HCT116 (cell line): ENCODE results near the gene UQCRHL. TPM values are rescaled to one million over a fixed set of nuclear protein-coding genes. Genes with fewer than 3 reads are reported as not detected.

ENCODE experiments used
- ATAC-seq: fragments of 200-7000 bp; cut with Tn5 transposase; 2 replicates; pipeline ENCODE4 v1.9.1; 2020; ENCODE audit warnings: mild to moderate bottlenecking, moderate library complexity
- BruUV-seq: library from RNA; stranded (reverse); fragments of 400-500 nt; replicated peaks from 2 replicates; lab custom pipeline; 2021; lab: Mats Ljungman, UMichigan
- CTCF ChIA-PET: fragments of 300-600 bp; sonication (Branson Sonifier 250); formaldehyde crosslinking; loops from one replicate; lab custom pipeline; 2021; ENCODE audit warnings: antibody characterized with exemption; lab: Charles Lee
- POLR2A ChIA-PET: fragments of 300-600, 350-600 bp; sonication (Branson Sonifier 250); formaldehyde crosslinking; loops from one replicate; lab custom pipeline; 2021; ENCODE audit warnings: antibody characterized with exemption; lab: Charles Lee
- RAD21 ChIA-PET, 2 experiments: fragments of 300-600 bp; sonication (Branson Sonifier 250); formaldehyde crosslinking; loops; one replicate each; lab custom pipeline; 2023; ENCODE audit warnings: low total read pairs in 2 of 2; ENCODE audit not compliant: uncharacterized antibody in 2 of 2, unreplicated experiment in 2 of 2, low non-redundant PET in 1 of 2; lab: Charles Lee
- DNase-seq: peaks from one replicate; pipeline ENCODE4 v3.0.0-alpha.2; 2010; ENCODE audit warnings: low read depth, low spot score
- H2AFZ ChIP-seq: fragments of 200-600 bp; shearing (Covaris generic), sonication (generic); 2 replicates; pipeline ENCODE4 v1.6.1; 2017; ENCODE audit warnings: low read depth, mixed run types, mixed read lengths, antibody characterized with exemption, low read length; ENCODE audit not compliant: poor library complexity, severe bottlenecking
- H3K27ac ChIP-seq: 2 replicates; pipeline ENCODE4 v1.5.1; 2012; ENCODE audit warnings: low read depth, low read length
- H3K27me3 ChIP-seq: fragments of 200-600 bp; sonication (generic); 2 replicates; pipeline ENCODE4 v1.6.1; 2016; ENCODE audit warnings: mixed run types, low read length, mixed read lengths; ENCODE audit not compliant: insufficient read depth
- H3K36me3 ChIP-seq, 2 experiments: fragments of 200-500 bp in 1 of 2; fragments of 200-600 bp in 1 of 2; sonication (Bioruptor generic) in 1 of 2; sonication (generic) in 1 of 2; 2 replicates each; pipeline versions ENCODE4 v1.5.1 to v1.6.1; 2014 to 2016; ENCODE audit warnings: low read length in 2 of 2, inconsistent platforms in 1 of 2, mixed read lengths in 1 of 2, mixed run types in 1 of 2; ENCODE audit not compliant: insufficient read depth in 2 of 2, control insufficient read depth in 1 of 2
- H3K4me1 ChIP-seq, 2 experiments: fragments of 200-600 bp in 1 of 2; sonication (generic) in 1 of 2; 2 replicates each; pipeline versions ENCODE4 v1.5.1 to v1.6.1; 2012 to 2017; ENCODE audit warnings: low read length in 2 of 2, inconsistent platforms in 1 of 2, mild to moderate bottlenecking in 1 of 2, mixed read lengths in 1 of 2, mixed run types in 1 of 2, moderate library complexity in 1 of 2; ENCODE audit not compliant: insufficient read depth in 2 of 2, control insufficient read depth in 1 of 2
- H3K4me2 ChIP-seq: fragments of 200-600 bp; sonication (generic); 2 replicates; pipeline ENCODE4 v1.6.1; 2017; ENCODE audit warnings: mixed run types, low read length, mixed read lengths
- H3K4me3 ChIP-seq, 2 experiments: fragments of 200-600 bp in 1 of 2; sonication (generic) in 1 of 2; replicated peaks in 1 of 2; 2 replicates each; pipeline ENCODE4 v1.5.1; 2011 to 2016; ENCODE audit warnings: low read length in 2 of 2, control low read depth in 1 of 2, low read depth in 1 of 2, mild to moderate bottlenecking in 1 of 2, mixed read lengths in 1 of 2, mixed run types in 1 of 2
- H3K79me2 ChIP-seq: fragments of 200-600 bp; sonication (generic); 2 replicates; pipeline ENCODE4 v1.6.1; 2017; ENCODE audit warnings: mild to moderate bottlenecking, mixed run types, low read length, moderate library complexity, mixed read lengths; ENCODE audit not compliant: insufficient read depth
- H3K9ac ChIP-seq: fragments of 200-600 bp; sonication (generic); 2 replicates; pipeline ENCODE4 v1.6.1; 2016; ENCODE audit warnings: low read length, mixed read lengths
- H3K9me2 ChIP-seq: fragments of 200-600 bp; sonication (generic), shearing (Covaris generic); 2 replicates; pipeline ENCODE4 v1.6.1; 2017; ENCODE audit warnings: mixed run types, mild to moderate bottlenecking, moderate library complexity; ENCODE audit not compliant: insufficient read depth
- H3K9me3 ChIP-seq, 2 experiments: fragments of 200-500 bp in 1 of 2; fragments of 200-600 bp in 1 of 2; sonication (Bioruptor generic) in 1 of 2; sonication (generic) in 1 of 2; 2 replicates each; pipeline ENCODE4 v1.6.1; 2014 to 2017; ENCODE audit warnings: low read length in 2 of 2, mixed read lengths in 2 of 2, inconsistent platforms in 1 of 2, low read depth in 1 of 2, mild to moderate bottlenecking in 1 of 2, mixed run types in 1 of 2, moderate library complexity in 1 of 2; ENCODE audit not compliant: control insufficient read depth in 1 of 2, insufficient read depth in 1 of 2
- H4K20me1 ChIP-seq: fragments of 200-600 bp; sonication (generic), shearing (Covaris generic); 2 replicates; pipeline ENCODE4 v1.6.1; 2017; ENCODE audit warnings: mixed run types, mild to moderate bottlenecking, moderate library complexity; ENCODE audit not compliant: insufficient read depth
- CBX3 ChIP-seq: IDR thresholded peaks from 2 replicates; pipeline ENCODE4 v1.6.1; 2012; ENCODE audit warnings: low read depth
- CTCF ChIP-seq, 3 experiments: fragments of 200-600 bp in 1 of 3; sonication (generic) in 1 of 3; IDR thresholded peaks in 2 of 3; conservative IDR thresholded peaks in 1 of 3; 2 replicates each; pipeline ENCODE4 v1.5.1; 2012 to 2017; ENCODE audit warnings: low read depth in 2 of 3, low read length in 2 of 3, antibody characterized with exemption in 1 of 3, borderline replicate concordance in 1 of 3, control low read depth in 1 of 3, mild to moderate bottlenecking in 1 of 3, mixed read lengths in 1 of 3, mixed run types in 1 of 3, moderate library complexity in 1 of 3; ENCODE audit not compliant: insufficient read depth in 1 of 3
- EGR1 ChIP-seq: IDR thresholded peaks from 2 replicates; pipeline ENCODE4 v1.6.1; 2012; ENCODE audit warnings: low read depth
- ELF1 ChIP-seq: IDR thresholded peaks from 2 replicates; pipeline ENCODE4 v1.6.1; 2012; ENCODE audit warnings: low read depth, borderline replicate concordance
- EZH2 ChIP-seq: fragments of 200-600 bp; sonication (generic); IDR thresholded peaks from 2 replicates; pipeline ENCODE4 v1.6.1; 2017; ENCODE audit warnings: antibody characterized with exemption, mixed run types
- EZH2phosphoT487 ChIP-seq: fragments of 200-600 bp; IDR thresholded peaks from 2 replicates; pipeline ENCODE4 v1.6.1; 2018; ENCODE audit warnings: antibody characterized with exemption, borderline replicate concordance
- FOSL1 ChIP-seq: IDR thresholded peaks from 2 replicates; pipeline ENCODE4 v1.6.1; 2012; ENCODE audit warnings: low read depth
- JUND ChIP-seq: IDR thresholded peaks from 2 replicates; pipeline ENCODE4 v1.6.1; 2012
- POLR2A ChIP-seq: IDR thresholded peaks from 2 replicates; pipeline ENCODE4 v1.7.0; 2011; ENCODE audit warnings: borderline replicate concordance; ENCODE audit not compliant: insufficient read depth, insufficient read length; ENCODE audit errors: extremely low read depth
- POLR2AphosphoS5 ChIP-seq: IDR thresholded peaks from 2 replicates; pipeline ENCODE4 v1.6.1; 2011; ENCODE audit warnings: mild to moderate bottlenecking, low read depth, low read length, moderate library complexity
- SRF ChIP-seq: IDR thresholded peaks from 2 replicates; pipeline ENCODE4 v1.6.1; 2012; ENCODE audit warnings: low read depth
- TCF7L2 ChIP-seq: IDR thresholded peaks from 2 replicates; pipeline ENCODE4 v1.7.0; 2011; ENCODE audit warnings: borderline replicate concordance, inconsistent platforms; ENCODE audit not compliant: insufficient read depth, insufficient read length; ENCODE audit errors: extremely low read depth
- YY1 ChIP-seq: IDR thresholded peaks from 2 replicates; pipeline ENCODE4 v1.6.1; 2011; ENCODE audit warnings: low read length, low read depth, moderate library complexity, mild to moderate bottlenecking; ENCODE audit not compliant: insufficient replicate concordance; ENCODE audit errors: extremely low read depth
- ZBTB33 ChIP-seq: IDR thresholded peaks from 2 replicates; pipeline ENCODE4 v1.6.1; 2011; ENCODE audit warnings: mild to moderate bottlenecking, low read length, moderate library complexity; ENCODE audit not compliant: insufficient replicate concordance; ENCODE audit errors: extremely low read depth
- ZFX ChIP-seq: fragments of 450-650 bp; IDR thresholded peaks from 2 replicates; pipeline ENCODE4 v1.6.1; 2017
- ZNF274 ChIP-seq: fragments of 200-500 bp; sonication (Bioruptor generic); IDR thresholded peaks from 2 replicates; pipeline ENCODE4 v1.6.1; 2014; ENCODE audit warnings: mild to moderate bottlenecking, low read depth, low read length, inconsistent platforms
- intact Hi-C: fragments of 100-400 bp; cut with micrococcal nuclease; formaldehyde crosslinking; loops from 2 replicates; pipeline ENCODE4 v1.10.0; 2022
- total RNA-seq: library from RNA; stranded (reverse); gene quantifications from one replicate; pipeline ENCODE4 v1.2.1, GENCODE V29; 2021; ENCODE audit not compliant: unreplicated experiment
- TF ChIP-seq, protein P1 (sequence below): IDR thresholded peaks from 2 replicates; pipeline ENCODE4 v1.6.1; 2012

Gene UQCRHL
- total RNA-seq, 1 experiment from 2014 or later: 2.5 TPM

DNA sequence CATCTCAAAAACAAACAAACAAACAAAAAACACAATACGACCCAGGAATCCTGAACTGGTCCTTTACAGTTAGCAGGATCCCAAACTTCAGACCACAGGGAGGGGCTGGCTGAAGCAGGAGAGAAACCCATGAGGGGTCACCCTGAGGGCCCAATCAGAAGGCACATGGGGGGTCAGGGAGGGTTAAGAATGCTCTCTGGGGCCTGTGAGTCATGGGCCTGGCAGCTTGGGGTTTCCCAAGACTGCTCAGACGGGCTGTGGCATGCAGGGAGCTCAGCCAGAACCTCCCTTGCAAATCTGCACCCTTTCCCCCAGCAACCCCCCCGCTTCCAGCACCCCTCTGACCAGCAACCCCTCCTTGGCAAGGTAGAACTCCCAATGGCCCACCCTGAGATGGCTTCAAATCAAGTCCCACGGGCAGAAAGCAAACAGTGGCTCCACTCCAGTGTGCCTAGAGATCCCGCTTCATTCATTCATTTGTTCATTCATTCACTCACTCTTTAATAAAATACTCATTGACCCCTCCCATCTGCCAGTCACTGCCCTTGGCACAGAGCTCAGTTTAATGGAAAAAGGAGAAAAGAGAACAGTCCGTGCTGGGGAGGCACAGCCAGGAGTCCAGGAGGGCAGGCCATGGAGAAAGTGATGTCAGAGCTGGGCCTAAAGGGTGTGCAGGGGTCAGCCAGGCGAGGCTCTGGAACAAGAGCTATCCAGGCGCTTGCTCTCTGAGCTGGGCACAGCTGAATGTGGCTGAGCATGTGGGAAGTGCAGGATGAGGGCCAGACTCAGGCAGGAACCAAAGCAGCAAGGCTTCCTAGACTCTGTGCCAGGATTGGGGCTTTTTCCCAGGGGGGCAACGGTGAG is 8.2 kb downstream of the UQCRHL start:
- POLR2A ChIA-PET: interaction anchor here (0.7 to 1.6 kb wide), 7 partner anchors 12 to 198 kb away, joined by 3 to 6 read pairs (median 4); no protein-coding TSS in a partner anchor
- no peak overlapping the region for H2AFZ ChIP-seq
- intact Hi-C loops: loop anchor here (2.0 kb wide), 1 partner anchor 36 kb away; no protein-coding TSS in a partner anchor
- CTCF ChIA-PET: interaction anchor here (5.8 kb wide), 1 partner anchor 16 kb away, joined by 35 read pairs; no protein-coding TSS in a partner anchor
- DNase-seq: peak; percentile 83
- no peaks in the 10 kb centered on the region for H3K9me2 ChIP-seq
- peak overlapping the region; percentile 78 for H3K4me2 ChIP-seq
- TF ChIP-seq FOSL1 (no peak), EZH2phosphoT487 (no peak), ELF1 (no peak), ZBTB33 (no peak), CTCF (IDR thresholded peaks at IDR 0.05 in 2 of 3, conservative IDR thresholded peaks at IDR 0.05 in 1 of 3; ENCODE audit: borderline replicate concordance in 1 of 3, insufficient read depth in 1 of 3, low read depth in 2 of 3, low read length in 2 of 3) (no peak), ZNF274 (no peak), CBX3 (no peak), EZH2 (no peak), YY1 (peak; percentile 30), ZFX (no peak), TCF7L2 (no peak), SRF (no peak), POLR2A (no peak), EGR1 (no peak), JUND (no peak), POLR2AphosphoS5 (peak; percentile 54)
- TF ChIP-seq, protein P1, sequence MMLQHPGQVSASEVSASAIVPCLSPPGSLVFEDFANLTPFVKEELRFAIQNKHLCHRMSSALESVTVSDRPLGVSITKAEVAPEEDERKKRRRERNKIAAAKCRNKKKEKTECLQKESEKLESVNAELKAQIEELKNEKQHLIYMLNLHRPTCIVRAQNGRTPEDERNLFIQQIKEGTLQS: no peak
- no peaks in the 10 kb centered on the region for H3K79me2 ChIP-seq
- no peaks in the 10 kb centered on the region for H3K9me3 ChIP-seq
- no peaks in the 10 kb centered on the region for H4K20me1 ChIP-seq
- H3K4me3 ChIP-seq: peak overlapping the region; percentile 27 to 44
- RAD21 ChIA-PET: no interaction called here
- peak overlapping the region; percentile 77 for H3K27ac ChIP-seq
- H3K36me3 ChIP-seq: no peaks in the 10 kb centered on the region
- H3K4me1 ChIP-seq: peaks cover 70 to 94% of the 10 kb centered on the region in 2 experiments
- BruUV-seq: no TSS peak
- peak; percentile 49 for ATAC-seq
- peak overlapping the region; percentile 68 for H3K9ac ChIP-seq
- no peaks in the 10 kb centered on the region for H3K27me3 ChIP-seq
